NK-92 treated with Interleukin-12 subunit alpha and Interleukin-12 subunit beta, amount 100 ng/mL, for 24 hours (cell line): ENCODE data around the gene PGS1.

ENCODE experiments used
- DNase-seq: peaks from one replicate; lab custom pipeline; 2025; lab: John Stamatoyannopoulos, UW

PGS1 gene

DNA sequence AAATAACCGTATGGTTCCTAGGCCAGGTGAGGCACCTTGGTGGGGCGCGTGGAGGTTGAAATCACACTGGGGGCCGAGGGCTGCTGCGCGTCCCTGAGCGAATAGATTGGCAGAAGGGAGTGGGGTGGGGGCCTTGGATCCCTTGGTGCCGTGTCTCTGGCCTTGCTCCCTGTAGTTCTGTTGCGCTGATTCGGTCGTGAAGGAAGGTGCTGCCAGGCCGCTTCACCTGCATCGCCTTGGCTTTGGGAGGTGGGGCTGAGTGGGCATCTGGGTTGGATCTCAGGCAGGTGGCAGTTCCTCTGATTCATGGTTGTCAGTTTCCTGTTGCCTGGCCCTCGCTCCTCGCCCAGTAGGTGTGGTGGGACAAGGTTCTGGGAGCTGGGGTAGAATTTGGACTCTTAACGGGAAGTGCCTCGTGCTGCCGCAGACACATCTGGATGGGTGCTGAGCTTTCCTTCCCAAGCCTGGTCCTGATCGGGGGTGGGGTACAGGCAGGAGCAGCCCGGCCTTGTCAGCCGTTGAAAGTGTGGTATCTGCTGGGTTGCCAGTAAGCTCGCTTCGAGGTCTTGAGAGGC lies 30.1 kb downstream of the PGS1 start:
- DNase-seq, result no peak

DNA sequence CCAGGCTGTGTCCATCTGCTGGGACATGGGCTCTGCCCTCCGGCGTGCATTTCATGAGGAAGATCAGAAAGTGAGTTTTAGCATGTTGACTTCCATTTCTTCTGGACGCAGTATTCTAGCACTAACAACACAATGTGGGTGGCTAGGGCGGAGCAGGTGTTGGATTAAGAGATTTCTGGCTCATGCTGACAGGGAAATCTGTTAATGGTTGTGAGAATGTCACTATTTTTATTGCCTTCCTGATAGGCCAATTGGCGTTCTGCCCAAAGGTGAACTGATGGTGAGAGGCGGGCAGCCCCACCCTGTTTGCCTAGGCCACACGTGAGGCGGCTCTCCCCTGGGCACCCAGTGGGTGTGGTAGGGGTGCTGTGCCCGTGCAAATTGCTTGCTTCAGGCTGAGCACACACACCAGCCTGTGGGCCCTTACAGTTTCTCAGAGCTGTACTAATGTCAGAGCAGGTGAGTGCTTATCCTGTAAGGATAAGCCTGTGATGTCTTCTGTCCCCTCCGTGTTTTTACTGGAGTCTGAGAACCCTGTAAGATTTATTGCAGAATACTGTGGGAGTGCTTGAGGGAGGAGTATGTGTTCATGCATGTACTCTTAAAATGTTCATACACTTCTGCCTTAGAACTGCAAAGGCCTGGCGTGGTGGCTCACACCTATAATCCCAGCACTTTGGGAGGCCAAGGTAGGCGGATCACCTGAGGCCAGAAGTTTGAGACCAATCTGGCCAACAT lies 30.9 kb downstream of the PGS1 start:
- DNase-seq, result no peak

DNA sequence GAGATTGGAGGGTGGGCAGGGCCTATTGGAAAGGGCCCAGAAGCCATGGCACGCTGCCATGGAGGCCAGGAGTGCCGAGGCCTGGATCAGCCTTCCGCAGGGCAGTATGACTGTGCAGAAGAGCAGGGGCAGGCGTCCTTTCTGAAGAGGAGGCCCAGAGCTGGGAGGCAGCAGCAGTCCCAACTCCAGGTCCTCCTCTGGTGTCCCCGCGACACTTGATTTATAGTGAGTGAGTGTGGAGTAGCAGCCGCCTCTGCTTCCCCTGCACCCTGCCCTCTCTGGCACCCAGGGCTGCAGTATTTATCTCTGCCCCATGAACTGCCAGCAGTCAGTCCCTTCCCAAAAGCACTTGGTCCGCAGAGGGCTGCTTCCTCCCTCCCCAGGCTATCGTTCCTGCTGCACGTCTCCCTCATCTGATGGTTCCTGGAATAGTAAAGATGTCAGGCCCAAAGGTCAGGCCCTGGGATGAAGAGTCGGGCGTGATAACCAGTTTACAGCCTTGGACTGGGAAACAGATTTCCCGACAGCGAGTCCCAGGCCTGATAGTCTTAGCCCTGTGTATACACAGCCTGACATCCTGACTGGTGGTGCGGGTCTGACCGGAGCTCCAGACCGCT lies 32.9 kb downstream of the PGS1 start:
- DNase-seq, result no peak

DNA sequence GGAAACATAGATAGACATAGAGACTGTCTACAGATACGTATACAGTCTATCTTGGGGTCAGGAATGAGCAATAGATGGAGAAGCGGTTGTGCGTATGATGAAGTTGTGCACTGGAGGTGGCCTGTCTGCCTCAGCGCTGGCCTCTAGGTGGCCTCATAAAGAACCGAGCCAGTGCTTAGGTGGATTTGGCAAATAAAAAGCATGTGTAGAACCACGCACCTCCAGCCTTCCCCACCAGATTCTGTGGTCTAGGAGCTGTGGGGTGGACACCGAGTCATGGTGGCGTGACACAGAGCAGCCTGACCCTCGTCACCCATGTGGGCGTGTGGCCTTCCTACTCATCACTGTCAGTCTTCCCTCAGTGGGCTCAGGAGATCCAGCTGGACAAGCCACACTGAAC lies 34.0 kb downstream of the PGS1 start:
- peak; percentile 70 for DNase-seq

DNA sequence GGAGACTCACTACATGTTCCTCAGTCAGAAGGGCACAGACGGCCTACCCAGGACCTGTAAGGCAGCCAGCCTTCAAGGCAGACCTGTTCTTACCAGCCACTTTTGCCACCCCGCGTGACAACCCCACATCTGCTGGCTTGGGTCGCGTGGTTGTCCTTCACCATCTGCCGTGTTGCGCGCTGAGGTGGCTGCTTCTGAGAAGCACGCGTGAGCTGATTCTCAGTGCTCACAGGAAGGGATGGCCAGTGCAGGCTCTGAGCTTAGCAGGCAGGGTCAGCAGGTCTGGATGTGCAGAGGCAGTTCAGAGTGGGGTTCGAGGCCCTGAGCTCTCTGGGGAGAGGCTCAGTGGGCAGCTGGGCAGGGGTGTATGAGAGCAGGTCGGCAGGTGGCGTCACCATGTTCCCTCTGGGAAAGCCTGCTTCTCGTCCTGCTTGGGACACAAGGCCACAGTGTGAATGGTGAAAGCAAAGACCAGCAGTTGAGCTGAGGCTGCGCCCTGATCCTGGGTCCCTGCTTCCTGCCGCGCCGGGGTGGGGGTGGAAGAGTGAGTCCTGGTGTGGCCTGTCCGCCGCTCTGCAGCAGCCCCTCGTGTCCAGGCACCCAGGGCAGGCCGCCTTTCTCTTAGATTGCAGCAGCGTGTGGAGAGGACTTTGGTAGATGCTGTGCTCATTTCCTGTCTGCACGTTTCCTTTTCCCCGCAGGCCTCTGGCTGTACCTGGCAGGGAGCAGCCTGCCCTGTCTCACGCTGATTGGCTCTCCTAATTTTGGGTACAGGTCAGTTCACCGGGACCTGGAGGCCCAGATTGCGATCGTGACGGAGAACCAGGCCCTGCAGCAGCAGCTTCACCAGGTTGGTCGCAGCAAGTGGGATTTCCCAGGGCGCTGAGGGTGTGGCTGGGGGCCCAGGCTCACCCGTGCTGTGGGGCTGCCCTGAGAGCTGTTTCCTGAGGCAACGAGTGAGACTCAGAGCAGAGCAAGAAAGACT lies 36.0 kb downstream of the PGS1 start:
- DNase-seq, result peak; percentile 54

DNA sequence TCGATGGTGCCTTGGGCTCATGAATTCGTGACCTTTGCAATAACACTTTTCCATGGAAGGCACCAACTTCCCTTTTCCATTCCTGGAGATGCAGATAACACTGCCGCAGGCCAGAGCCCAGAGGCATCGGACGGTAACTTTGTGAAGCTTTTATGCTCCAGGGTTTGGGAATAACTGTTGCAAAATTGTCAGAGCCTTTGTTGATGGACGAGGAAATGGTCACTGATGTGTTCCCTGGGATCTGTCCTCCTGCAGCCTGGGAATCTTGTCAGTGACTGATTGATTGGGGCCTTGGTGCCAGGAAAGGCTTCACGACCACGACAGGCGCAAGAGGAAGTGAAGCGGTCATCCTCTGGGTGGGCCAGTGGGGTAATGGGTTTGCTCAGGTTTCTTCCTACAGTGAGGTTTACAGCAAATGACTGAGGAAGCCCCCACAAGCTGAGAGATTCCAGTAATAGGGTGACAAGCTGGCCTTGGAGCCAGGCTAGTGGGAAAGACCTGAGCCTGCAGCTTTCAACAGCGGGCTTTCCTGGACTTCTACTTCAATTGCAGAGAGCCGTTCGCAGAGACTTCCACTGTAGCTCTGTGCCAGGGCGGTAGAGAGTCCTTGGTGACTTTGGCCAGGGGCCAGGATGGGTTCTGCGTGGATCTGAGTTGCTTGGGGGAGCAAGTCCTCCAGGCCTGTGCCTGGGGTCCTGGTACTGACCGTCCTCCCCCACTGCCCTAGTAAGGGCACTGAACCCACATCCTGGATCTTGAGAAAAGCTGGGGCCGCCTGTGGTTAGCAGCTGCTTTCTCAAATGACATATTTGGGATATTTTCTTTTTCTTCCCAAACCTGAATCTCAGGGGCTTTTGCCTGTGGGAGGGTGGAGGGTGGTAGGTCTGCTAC lies 37.6 kb downstream of the PGS1 start:
- DNase-seq, result no peak

DNA sequence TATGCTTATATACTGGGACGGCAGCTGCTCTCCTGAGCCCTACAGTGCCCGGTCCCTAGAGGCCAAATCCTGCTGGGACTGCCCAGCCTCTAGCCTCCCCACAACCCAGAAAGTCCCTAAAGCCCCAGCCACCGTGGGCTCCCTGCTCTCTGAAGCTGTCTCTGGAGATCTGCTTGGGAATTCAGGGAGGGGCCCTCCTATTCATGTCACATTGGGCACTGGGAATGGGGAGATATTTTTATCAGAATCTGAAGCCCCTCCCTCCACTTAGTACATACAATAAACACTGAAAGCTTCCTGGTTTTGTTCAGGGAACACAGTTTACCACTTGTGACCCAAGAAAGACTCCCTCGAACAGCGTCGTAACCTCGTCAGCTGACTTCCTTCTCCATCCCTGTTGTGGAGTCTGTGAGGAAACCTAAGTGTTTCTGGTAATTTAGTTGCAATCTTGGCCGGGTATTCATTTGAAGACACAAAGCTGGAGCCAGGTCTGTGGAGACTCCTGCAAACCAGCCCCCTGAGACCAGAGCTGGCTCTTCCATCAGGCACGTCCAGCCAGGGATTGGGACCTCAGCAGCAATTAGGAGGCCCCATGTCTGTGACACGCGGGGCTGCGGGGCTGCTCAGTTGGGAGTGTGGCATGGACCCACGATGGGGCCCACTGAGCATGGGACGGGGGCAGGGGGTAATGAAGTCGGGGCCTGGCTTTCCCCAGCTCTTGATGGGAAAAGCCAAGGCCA lies 38.5 kb downstream of the PGS1 start:
- DNase-seq, result no peak

DNA sequence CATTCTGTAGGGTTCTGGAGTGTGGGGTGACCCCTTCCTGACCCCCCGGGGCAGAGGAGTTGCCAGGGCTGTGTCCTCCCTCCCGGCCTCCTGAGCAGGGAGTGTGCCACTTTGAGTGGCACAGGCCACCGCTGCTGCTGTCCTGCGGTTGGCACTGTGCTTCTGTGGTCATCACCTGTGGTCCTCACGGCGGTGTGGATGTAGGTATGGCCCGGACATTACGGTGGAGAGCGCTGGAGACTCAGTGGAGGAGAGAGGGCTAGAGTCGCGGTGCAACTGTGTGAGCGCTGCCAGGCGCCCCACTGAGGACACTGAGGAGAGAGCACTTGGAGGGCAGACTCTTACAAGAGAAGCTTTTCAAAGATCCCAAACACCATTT lies 39.1 kb downstream of the PGS1 start:
- no peak for DNase-seq

DNA sequence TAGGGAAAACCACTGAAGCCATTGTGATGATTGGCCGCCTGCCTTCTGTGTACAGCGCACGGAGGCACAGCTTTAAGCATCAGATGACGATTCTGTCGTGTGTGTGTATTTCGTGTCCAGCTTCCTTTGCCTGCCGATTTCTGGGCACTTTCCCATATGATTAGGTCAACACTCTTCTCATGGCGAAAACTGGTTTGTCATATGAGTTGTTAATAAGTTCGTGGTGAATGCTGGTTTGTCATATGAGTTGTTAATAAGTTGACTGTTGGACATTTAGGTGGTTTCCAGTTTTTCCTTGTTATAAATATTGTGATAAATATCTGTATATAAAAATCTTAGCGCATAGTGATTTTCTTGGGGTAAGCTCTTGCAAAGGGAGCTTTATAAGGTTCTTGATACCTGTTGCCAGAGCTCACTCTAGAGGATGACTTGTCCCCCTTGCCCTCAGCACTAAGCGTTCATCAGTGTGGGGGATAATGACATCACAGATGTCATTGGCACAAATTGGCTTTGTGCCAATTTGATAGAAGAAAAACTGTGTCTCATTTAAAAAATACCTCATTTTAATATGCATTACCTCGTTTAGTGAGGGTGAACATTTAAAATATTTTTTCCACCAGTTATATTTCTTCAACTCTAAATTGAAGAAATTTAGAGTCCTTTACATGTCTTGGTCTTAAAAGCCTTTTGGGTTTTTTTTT lies 40.0 kb downstream of the PGS1 start:
- no peak for DNase-seq

DNA sequence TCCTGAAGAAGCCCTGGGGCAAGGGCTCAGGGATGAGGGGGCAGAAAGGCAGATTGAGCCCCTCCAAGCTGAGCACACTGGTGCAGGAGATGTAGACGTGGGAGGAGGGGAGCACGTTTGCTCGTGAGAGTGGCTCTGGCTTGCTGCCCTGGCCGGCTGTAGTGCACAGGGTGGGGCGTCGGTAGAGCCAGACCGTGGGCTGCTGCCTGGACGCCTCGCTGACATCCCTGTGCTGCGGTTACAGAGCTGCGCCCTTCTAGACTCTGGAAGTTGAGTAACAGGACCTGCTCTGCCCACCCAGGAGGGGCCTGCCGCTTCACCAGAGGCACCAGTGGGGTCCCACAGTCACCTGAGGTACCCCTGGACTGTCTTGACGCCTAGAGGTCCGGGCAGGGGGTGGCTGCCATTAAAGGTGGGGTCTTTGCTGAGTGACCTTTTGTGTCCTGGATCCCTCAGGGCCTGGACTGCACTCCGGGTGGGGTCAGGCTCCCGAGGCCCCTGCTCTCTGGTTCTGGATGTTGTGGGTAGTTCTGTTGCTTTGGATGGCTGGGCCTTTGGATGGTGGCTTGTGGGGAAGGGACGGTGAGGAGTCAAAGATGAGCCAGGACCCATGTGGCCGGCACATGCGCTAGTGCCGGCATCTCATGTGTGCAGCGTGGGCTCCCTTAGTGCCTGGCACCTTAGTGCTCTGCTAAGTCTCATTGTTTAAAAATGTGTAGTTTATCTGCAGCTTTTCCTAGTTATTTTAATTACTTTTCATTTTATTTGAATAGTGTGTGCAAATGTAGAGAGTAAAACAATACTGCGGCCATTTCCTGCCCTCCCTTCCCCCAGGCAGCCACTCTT lies 41.7 kb downstream of the PGS1 start:
- no peak for DNase-seq

DNA sequence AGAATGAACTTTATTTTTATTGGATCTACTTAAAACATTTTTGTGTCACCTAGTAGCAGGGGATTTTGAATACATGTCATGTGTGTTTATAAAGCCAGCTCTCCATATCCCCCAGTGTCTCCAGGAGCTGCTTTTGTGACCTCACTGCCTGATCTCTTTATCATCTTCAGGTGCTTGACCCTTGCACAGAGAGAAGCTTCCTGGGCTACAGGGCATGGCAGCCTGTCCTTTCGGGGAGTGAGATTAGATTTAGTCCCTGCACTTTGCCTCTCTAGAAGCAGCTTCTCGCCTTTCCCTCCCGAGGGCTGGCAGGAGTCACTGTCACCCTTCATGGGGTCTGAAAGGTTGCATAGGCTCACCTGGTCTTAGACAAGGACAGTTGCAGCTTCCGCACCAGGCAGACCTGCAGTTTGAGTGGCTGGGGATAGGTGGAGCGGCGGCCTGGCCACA lies 42.7 kb downstream of the PGS1 start:
- DNase-seq, result no peak

DNA sequence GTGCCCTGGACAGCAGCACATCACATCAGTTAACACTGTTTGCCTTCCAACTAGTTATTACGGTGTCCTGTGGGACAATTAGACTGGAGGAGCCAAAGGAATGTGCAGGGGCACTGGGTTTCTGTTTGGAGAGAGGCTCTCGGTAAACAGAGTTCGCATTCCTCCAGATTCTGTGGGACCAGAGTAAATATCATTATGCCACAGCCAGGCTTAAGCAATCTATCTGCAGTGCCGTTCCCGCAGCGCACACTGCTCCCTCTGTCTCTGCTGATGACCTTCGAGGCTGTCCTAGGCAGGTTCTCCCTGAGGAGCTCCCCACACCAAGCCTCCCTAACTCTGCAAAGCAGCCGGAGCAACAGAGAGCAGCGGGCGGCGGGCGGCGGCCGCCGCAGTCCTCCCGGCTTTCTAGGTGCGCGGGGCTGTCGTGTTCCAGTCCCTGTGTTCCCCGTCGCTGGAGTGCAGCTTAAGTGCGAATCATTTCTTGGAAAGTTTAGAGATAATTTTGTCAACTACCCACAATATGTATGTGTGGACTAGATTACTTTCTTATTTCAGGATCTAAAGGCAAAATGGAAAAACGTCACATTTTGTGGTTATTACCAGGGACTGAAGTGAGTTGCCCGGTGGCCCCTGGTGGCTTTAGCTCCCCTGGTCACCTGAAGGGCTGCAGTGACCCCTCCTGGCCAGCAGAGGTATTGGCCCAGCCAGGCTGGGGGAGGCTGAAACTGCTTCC lies 43.3 kb downstream of the PGS1 start:
- DNase-seq, result peak; percentile 56

DNA sequence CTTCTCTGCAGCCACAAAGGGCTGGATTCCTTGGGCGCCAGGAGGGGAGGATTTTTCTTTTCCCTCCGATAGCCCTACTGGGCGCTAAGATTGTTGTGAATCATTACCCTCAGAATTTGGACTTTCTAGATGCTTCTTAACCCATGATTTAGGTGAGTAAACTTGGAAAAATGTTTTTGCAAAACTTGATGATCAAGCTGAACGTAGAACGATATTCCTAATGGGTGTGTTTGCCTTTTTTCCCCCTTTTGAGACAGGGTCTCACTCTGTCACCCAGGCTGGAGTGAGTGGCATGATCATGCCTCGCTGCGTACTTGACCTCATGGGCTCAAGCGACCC lies 43.8 kb downstream of the PGS1 start:
- no peak for DNase-seq

DNA sequence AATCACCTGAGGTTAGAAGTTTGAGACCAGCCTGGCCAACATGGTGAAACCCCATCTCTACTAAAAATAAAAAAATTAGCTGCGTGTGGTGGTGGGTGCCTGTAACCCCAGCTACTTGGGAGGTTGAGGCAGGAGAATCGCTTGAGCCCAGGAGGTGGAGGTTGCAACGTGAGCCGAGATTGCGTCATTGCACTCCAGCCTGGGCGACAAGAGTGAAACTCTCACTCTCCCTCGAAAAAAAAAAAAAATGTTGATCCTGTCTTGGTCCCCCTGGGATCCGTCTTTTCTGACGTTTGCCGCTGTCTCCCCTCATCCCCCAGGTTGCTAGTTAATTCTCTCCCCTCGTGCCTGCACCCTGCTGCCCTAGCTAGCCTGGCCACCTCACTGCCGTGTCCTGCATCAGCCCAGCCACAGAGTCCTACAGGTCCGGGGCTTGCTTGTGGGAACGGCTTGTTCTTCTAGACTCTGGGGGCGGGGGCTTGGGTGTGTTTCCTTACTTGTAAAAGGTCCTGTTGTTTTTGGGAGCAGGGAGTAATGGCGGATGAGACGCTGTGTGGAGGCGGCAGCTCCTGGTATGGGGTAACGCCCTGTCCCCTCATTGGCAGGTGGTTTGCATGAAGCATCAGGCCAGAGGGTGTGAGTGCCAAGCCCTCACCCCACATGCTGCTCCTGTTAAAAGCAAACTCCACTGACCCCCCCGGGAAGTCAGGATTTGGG lies 44.6 kb downstream of the PGS1 start:
- DNase-seq, result no peak

DNA sequence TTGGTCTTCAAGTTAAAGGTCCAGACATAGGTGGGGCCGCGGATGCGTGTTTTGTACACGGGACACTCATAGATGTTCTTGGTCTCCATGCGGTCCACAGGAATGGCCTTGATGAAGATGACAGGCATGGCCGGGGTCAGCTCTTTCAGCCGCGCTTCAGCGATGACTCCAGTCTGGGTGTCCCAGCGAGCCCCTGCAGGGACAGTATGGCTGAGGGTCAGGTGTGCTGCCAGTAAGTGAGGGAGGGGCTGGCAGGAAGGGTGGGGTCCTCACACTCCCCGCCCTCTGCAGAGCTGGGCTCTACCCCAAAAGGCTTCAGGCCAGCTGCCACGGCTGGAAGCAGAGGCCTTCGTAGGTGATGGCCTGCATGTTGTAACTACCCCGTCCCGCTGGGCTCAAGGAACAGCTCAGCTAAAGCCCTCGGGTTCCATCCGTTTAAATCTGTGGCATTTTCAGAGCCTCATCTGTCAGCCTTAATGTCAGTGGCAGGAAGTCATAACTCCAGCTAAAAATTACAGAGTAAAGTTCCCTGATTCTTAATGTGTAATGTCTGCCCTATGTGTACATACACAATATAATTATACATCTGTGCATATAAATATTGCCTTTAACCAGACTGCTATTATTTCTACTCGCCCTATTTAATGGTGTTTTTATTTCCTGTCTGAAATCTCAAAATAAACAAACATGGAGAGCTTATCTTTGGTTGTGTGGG lies 45.7 kb downstream of the PGS1 start:
- no peak for DNase-seq

DNA sequence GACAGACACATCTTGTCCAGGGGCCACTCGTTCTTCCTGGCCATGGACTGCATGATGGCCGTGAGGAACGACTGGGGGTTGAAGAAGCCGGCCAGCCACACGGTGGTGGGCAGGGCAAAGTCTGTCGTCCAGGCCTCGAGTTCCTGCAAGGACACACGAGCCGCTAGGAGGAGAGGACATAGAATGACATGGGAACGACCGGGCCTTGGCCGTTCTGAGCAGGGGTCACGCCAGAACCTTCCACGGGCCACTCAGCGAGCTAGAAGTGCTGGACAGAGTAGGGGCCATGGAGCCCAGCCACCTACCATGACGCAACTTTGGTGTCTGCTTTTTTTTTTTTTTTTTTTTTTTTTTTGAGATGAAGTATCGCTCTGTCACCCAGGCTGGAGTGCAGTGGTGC lies 47.0 kb downstream of the PGS1 start:
- DNase-seq, result no peak

DNA sequence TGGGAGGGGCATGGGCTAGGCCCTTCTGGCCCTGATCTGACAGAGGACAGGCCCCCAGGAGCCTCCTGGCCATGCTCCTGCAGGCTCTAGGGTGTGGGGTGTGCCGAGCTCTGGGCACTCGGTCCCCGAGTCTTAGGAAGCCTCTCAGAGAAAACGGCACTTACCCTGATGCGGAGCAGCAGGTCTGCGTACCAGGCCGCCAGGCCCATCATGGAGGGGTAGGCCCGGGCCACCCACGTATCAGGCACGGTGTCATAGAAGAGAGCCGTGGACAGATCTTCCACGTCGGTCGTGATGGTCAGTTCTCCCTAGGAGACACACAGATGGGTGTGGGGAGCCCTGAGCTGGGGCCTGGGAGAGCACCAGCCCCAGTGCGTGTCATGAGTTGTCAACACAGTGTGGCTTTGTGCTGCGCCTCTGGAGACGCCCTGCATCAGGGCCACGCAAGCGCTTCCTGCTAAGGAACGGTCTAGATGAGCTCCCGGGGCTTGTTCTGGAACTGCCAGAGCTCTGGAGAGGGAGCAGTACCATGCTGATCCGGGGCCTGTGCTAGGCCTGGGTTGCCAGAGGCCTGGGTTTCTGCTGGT lies 47.9 kb downstream of the PGS1 start:
- no peak for DNase-seq
